Ishikawa (cell line): ENCODE measurements around the gene TTK.

Experiments used
- CREB1 ChIP-seq: IDR thresholded peaks from 2 replicates; pipeline ENCODE4 v1.6.1; 2012; ENCODE audit warnings: low read depth
- RAD21 ChIP-seq: IDR thresholded peaks from 2 replicates; pipeline ENCODE4 v1.6.1; 2012; ENCODE audit warnings: low read depth

GRCh38 chr6:79984261-79984660 is 20.2 kb upstream of the TTK start:
- TF ChIP-seq RAD21, result peak; percentile 32; the same call in 1 of the 2 replicates
- TF ChIP-seq CREB1, result no peak
